Measurements from ENCODE around the gene SLC23A3. TPM values are rescaled to one million over a fixed set of nuclear protein-coding genes. Genes with fewer than 3 reads are reported as not detected.

Gene SLC23A3
- total and polyA plus RNA-seq, 4 donors: 1.6 to 7.3 (median 4.1) TPM

- no peak for ATAC-seq (ENCODE audit: low FRiP score)
- intact Hi-C loops (cut with DNase I): loop anchor here in 1 of 2 donors (2.0 to 10.0 kb wide), 2 partner anchors 58 to 374 kb away; partner anchors contain the start of gene ABCB6
- Histone ChIP-seq H3K4me1 (ENCODE audit: control insufficient read depth in 1 of 2, insufficient read depth in 2 of 2, low read length in 2 of 2) (no peaks in the 10 kb centered on the region), H3K27me3 (ENCODE audit: control insufficient read depth in 1 of 2, insufficient read depth in 2 of 2, low read length in 1 of 2) (no peaks in the 10 kb centered on the region), H3K4me3 (ENCODE audit: low read length in 2 of 2) (peak overlapping the region in 1 of 2 donors; percentile 73), H3K9me3 (ENCODE audit: control insufficient read depth, low read length) (no peaks in the 10 kb centered on the region), H3K36me3 (ENCODE audit: control insufficient read depth in 1 of 2, insufficient read depth in 2 of 2, low read length in 1 of 2) (peaks cover 0 to 5% of the 10 kb centered on the region in 2 donors), H3K27ac (ENCODE audit: low read depth in 1 of 2, low read length in 2 of 2) (peak overlapping the region in 1 of 2 donors; percentile 52)
- 81 to 83% methylated on average over 4 of the region's 4 CpGs for WGBS, 2 donors
- DNase-seq: no peak
Observed at GRCh38 chr2:219161097-219161496, 8.7 kb downstream of the SLC23A3 start.

GRCh38 chr2:219160186-219161017 lies 9.4 kb downstream of the SLC23A3 start, which contains the start of gene NHEJ1:
Gene NHEJ1, minus strand, starts transcription at chr2:219160815. Its CDS starts 2,453 bp downstream, at chr2:219158362.
- intact Hi-C loops (cut with DNase I): loop anchor here in 1 of 2 donors (1.0 to 10.0 kb wide), 3 partner anchors 58 to 374 kb away; partner anchors contain the start of gene ABCB6
- no peaks in the 10 kb centered on the region for H3K4me1 ChIP-seq (ENCODE audit: control insufficient read depth in 1 of 2, insufficient read depth in 2 of 2, low read length in 2 of 2)
- H3K4me3 ChIP-seq (ENCODE audit: low read length in 2 of 2): peak within 1 kb of the TSS; percentile 20 to 73
- H3K27ac ChIP-seq (ENCODE audit: low read depth in 1 of 2, low read length in 2 of 2): peak within 1 kb of the TSS in 1 of 2 donors; percentile 83
- H3K27me3 ChIP-seq (ENCODE audit: control insufficient read depth in 1 of 2, insufficient read depth in 2 of 2, low read length in 1 of 2): no peaks in the 10 kb centered on the region
- peak; percentile 98 to 99 for DNase-seq
- 1% methylated on average over 58 to 70 of the region's 70 CpGs for WGBS, 2 donors
- peaks cover 0 to 5% of the 10 kb centered on the region in 2 donors for H3K36me3 ChIP-seq (ENCODE audit: control insufficient read depth in 1 of 2, insufficient read depth in 2 of 2, low read length in 1 of 2)
- ATAC-seq (ENCODE audit: low FRiP score): peak; percentile 98
- no peaks in the 10 kb centered on the region for H3K9me3 ChIP-seq (ENCODE audit: control insufficient read depth, low read length)

GRCh38 chr2:219159771-219160185 lies 10.1 kb downstream of the SLC23A3 start:
- intact Hi-C loops (cut with DNase I): loop anchor here (1.0 to 10.0 kb wide), 5 partner anchors 59 to 375 kb away; partner anchors contain the start of genes ABCB6 (in 1 of the 2) and CRYBA2 (in 1 of the 2)
- 2 to 3% methylated on average over 18 of the region's 18 CpGs for WGBS, 2 donors

GRCh38 chr2:219158586-219158985 lies 11.2 kb downstream of the SLC23A3 start:
- H3K4me1 ChIP-seq (ENCODE audit: control insufficient read depth in 1 of 2, insufficient read depth in 2 of 2, low read length in 2 of 2): no peaks in the 10 kb centered on the region
- 85 to 86% methylated on average over 3 of the region's 3 CpGs for WGBS, 2 donors
- no peak for ATAC-seq (ENCODE audit: low FRiP score)
- H3K27me3 ChIP-seq (ENCODE audit: control insufficient read depth in 1 of 2, insufficient read depth in 2 of 2, low read length in 1 of 2): no peaks in the 10 kb centered on the region
- DNase-seq: no peak
- H3K4me3 ChIP-seq (ENCODE audit: low read length in 2 of 2): no peak overlapping the region
- intact Hi-C loops (cut with DNase I): loop anchor here (10.0 kb wide), 2 partner anchors 134 to 164 kb away; partner anchors contain the start of gene CRYBA2 (in 1 of the 2)
- H3K27ac ChIP-seq (ENCODE audit: low read depth in 1 of 2, low read length in 2 of 2): no peak overlapping the region
- H3K36me3 ChIP-seq (ENCODE audit: control insufficient read depth in 1 of 2, insufficient read depth in 2 of 2, low read length in 1 of 2): peaks cover 0 to 5% of the 10 kb centered on the region in 2 donors
- H3K9me3 ChIP-seq (ENCODE audit: control insufficient read depth, low read length): no peaks in the 10 kb centered on the region

More at GRCh38 chr2:219159771-219160185, 10.1 kb downstream of the SLC23A3 start:
- Histone ChIP-seq H3K27me3 (ENCODE audit: control insufficient read depth in 1 of 2, insufficient read depth in 2 of 2, low read length in 1 of 2) (no peaks in the 10 kb centered on the region), H3K4me3 (ENCODE audit: low read length in 2 of 2) (no peak overlapping the region), H3K9me3 (ENCODE audit: control insufficient read depth, low read length) (no peaks in the 10 kb centered on the region), H3K36me3 (ENCODE audit: control insufficient read depth in 1 of 2, insufficient read depth in 2 of 2, low read length in 1 of 2) (peaks cover 0 to 5% of the 10 kb centered on the region in 2 donors), H3K4me1 (ENCODE audit: control insufficient read depth in 1 of 2, insufficient read depth in 2 of 2, low read length in 2 of 2) (no peaks in the 10 kb centered on the region), H3K27ac (ENCODE audit: low read depth in 1 of 2, low read length in 2 of 2) (peak overlapping the region in 1 of 2 donors; percentile 19)
- no peak for ATAC-seq (ENCODE audit: low FRiP score)
- DNase-seq: no peak

- ATAC-seq (ENCODE audit: low FRiP score): no peak
- 93 to 96% methylated on average over 4 of the region's 4 CpGs for WGBS, 2 donors
- DNase-seq: no peak
- Histone ChIP-seq H3K9me3 (ENCODE audit: control insufficient read depth, low read length) (no peaks in the 10 kb centered on the region), H3K27me3 (ENCODE audit: control insufficient read depth in 1 of 2, insufficient read depth in 2 of 2, low read length in 1 of 2) (no peaks in the 10 kb centered on the region), H3K4me1 (ENCODE audit: control insufficient read depth in 1 of 2, insufficient read depth in 2 of 2, low read length in 2 of 2) (no peaks in the 10 kb centered on the region), H3K36me3 (ENCODE audit: control insufficient read depth in 1 of 2, insufficient read depth in 2 of 2, low read length in 1 of 2) (peaks cover 0 to 5% of the 10 kb centered on the region in 2 donors), H3K4me3 (ENCODE audit: low read length in 2 of 2) (no peak overlapping the region), H3K27ac (ENCODE audit: low read depth in 1 of 2, low read length in 2 of 2) (no peak overlapping the region)
- intact Hi-C loops (cut with DNase I): loop anchor here (10.0 kb wide), 2 partner anchors 133 to 163 kb away; partner anchors contain the start of gene CRYBA2 (in 1 of the 2)
Observed at GRCh38 chr2:219158025-219158424, 11.8 kb downstream of the SLC23A3 start.

- ATAC-seq (ENCODE audit: low FRiP score) (no peak), DNase-seq (no peak)
- Histone ChIP-seq H3K4me3 (ENCODE audit: low read length in 2 of 2) (no peak overlapping the region), H3K9me3 (ENCODE audit: control insufficient read depth, low read length) (no peaks in the 10 kb centered on the region), H3K4me1 (ENCODE audit: control insufficient read depth in 1 of 2, insufficient read depth in 2 of 2, low read length in 2 of 2) (no peaks in the 10 kb centered on the region), H3K27ac (ENCODE audit: low read depth in 1 of 2, low read length in 2 of 2) (no peak overlapping the region), H3K27me3 (ENCODE audit: control insufficient read depth in 1 of 2, insufficient read depth in 2 of 2, low read length in 1 of 2) (no peaks in the 10 kb centered on the region), H3K36me3 (ENCODE audit: control insufficient read depth in 1 of 2, insufficient read depth in 2 of 2, low read length in 1 of 2) (peaks cover 0 to 5% of the 10 kb centered on the region in 2 donors)
- 95 to 96% methylated on average over 8 of the region's 8 CpGs for WGBS, 2 donors
- intact Hi-C loops (cut with DNase I): loop anchor here (10.0 kb wide), 2 partner anchors 133 to 163 kb away; partner anchors contain the start of gene CRYBA2 (in 1 of the 2)
Observed at GRCh38 chr2:219157396-219157795, 12.4 kb downstream of the SLC23A3 start.

GRCh38 chr2:219155054-219155644 lies 14.7 kb downstream of the SLC23A3 start:
- ATAC-seq (ENCODE audit: low FRiP score): peak; percentile 66

GRCh38 chr2:219149667-219150066 lies 20.2 kb downstream of the SLC23A3 start:
- ATAC-seq (ENCODE audit: low FRiP score) (no peak), DNase-seq (no peak)
- WGBS, 2 donors: 7 to 10% methylated on average over 1 of the region's 1 CpG
- Histone ChIP-seq H3K36me3 (ENCODE audit: control insufficient read depth in 1 of 2, insufficient read depth in 2 of 2, low read length in 1 of 2) (peaks cover 0 to 3% of the 10 kb centered on the region in 2 donors), H3K4me3 (ENCODE audit: low read length in 2 of 2) (no peak overlapping the region), H3K9me3 (ENCODE audit: control insufficient read depth, low read length) (no peaks in the 10 kb centered on the region), H3K27ac (ENCODE audit: low read depth in 1 of 2, low read length in 2 of 2) (no peak overlapping the region), H3K27me3 (ENCODE audit: control insufficient read depth in 1 of 2, insufficient read depth in 2 of 2, low read length in 1 of 2) (no peaks in the 10 kb centered on the region), H3K4me1 (ENCODE audit: control insufficient read depth in 1 of 2, insufficient read depth in 2 of 2, low read length in 2 of 2) (no peaks in the 10 kb centered on the region)
- intact Hi-C loops (cut with DNase I): loop anchor here (10.0 kb wide), 2 partner anchors 125 to 155 kb away; partner anchors contain the start of gene CRYBA2 (in 1 of the 2)

More at GRCh38 chr2:219155054-219155644, 14.7 kb downstream of the SLC23A3 start:
- H3K4me3 ChIP-seq (ENCODE audit: low read length in 2 of 2): no peak overlapping the region
- no peak for DNase-seq
- H3K27me3 ChIP-seq (ENCODE audit: control insufficient read depth in 1 of 2, insufficient read depth in 2 of 2, low read length in 1 of 2): no peaks in the 10 kb centered on the region
- H3K36me3 ChIP-seq (ENCODE audit: control insufficient read depth in 1 of 2, insufficient read depth in 2 of 2, low read length in 1 of 2): peaks cover 0 to 5% of the 10 kb centered on the region in 2 donors
- H3K9me3 ChIP-seq (ENCODE audit: control insufficient read depth, low read length): no peaks in the 10 kb centered on the region
- WGBS, 2 donors: 3 to 5% methylated on average over 4 of the region's 4 CpGs
- H3K27ac ChIP-seq (ENCODE audit: low read depth in 1 of 2, low read length in 2 of 2): no peak overlapping the region
- intact Hi-C loops (cut with DNase I): loop anchor here (1.0 to 10.0 kb wide), 4 partner anchors 96 to 160 kb away; partner anchors contain the start of gene CRYBA2 (in 1 of the 2)
- no peaks in the 10 kb centered on the region for H3K4me1 ChIP-seq (ENCODE audit: control insufficient read depth in 1 of 2, insufficient read depth in 2 of 2, low read length in 2 of 2)
